SK-N-SH (cell line): ENCODE results near the gene UBXN1. TPM values are rescaled to one million over a fixed set of nuclear protein-coding genes. Genes with fewer than 3 reads are reported as not detected.
"Not testable (repeated sequence)": the region's sequence is repeated elsewhere in the genome, so short reads cannot be mapped to it uniquely, and the experiment has no call there.

Experiments
- CTCF ChIA-PET: fragments of 300-600, 350-600 bp; formaldehyde crosslinking; extraction: SDS; loops from one replicate; lab custom pipeline; 2021; lab: Yijun Ruan, JAX
- POLR2A ChIA-PET: fragments of 350-600 bp; sonication (Branson Sonifier 250); formaldehyde crosslinking; extraction: SDS; loops from one replicate; lab custom pipeline; 2020; ENCODE audit warnings: antibody characterized with exemption, inconsistent platforms; lab: Yijun Ruan, JAX
- DNase-seq: peaks from one replicate; pipeline ENCODE4 v3.0.0; 2012
- H2AFZ ChIP-seq: fragments of 200-600 bp; sonication (generic); 2 replicates; pipeline ENCODE4 v1.8.1; 2016; ENCODE audit warnings: antibody characterized with exemption, mild to moderate bottlenecking, low read depth
- H3F3A ChIP-seq: fragments of 200-600 bp; sonication (generic); replicated peaks from 2 replicates; pipeline ENCODE3; 2016; ENCODE audit warnings: antibody characterized with exemption, mild to moderate bottlenecking; ENCODE audit not compliant: insufficient read depth
- H3K27ac ChIP-seq, 2 experiments: fragments of 200-500 bp in 1 of 2; fragments of 200-600 bp in 1 of 2; sonication (Bioruptor generic) in 1 of 2; sonication (generic), shearing (Covaris generic) in 1 of 2; 2 replicates each; pipeline versions ENCODE4 v1.5.1 to v1.6.1; 2014 to 2016; ENCODE audit warnings: low read depth in 2 of 2, inconsistent platforms in 1 of 2, low read length in 1 of 2, mild to moderate bottlenecking in 1 of 2, mixed read lengths in 1 of 2
- H3K27me3 ChIP-seq: fragments of 200-600 bp; sonication (generic), shearing (Covaris generic); 2 replicates; pipeline ENCODE4 v1.6.1; 2016; ENCODE audit warnings: mixed run types; ENCODE audit not compliant: insufficient read depth
- H3K36me3 ChIP-seq, 2 experiments: fragments of 200-500 bp in 1 of 2; fragments of 200-600 bp in 1 of 2; sonication (Bioruptor generic) in 1 of 2; sonication (generic) in 1 of 2; replicated peaks in 1 of 2; 2 replicates each; pipeline versions ENCODE3 to v1.5.1; 2014 to 2016; ENCODE audit warnings: low read length in 1 of 2, mild to moderate bottlenecking in 1 of 2; ENCODE audit not compliant: insufficient read depth in 2 of 2, control insufficient read depth in 1 of 2
- H3K4me1 ChIP-seq, 2 experiments: fragments of 200-500 bp in 1 of 2; fragments of 200-600 bp in 1 of 2; sonication (Bioruptor generic) in 1 of 2; sonication (generic), shearing (Covaris generic) in 1 of 2; 2 replicates each; pipeline versions ENCODE4 v1.5.1 to v1.6.1; 2014 to 2016; ENCODE audit warnings: low read depth in 1 of 2, low read length in 1 of 2, mixed run types in 1 of 2; ENCODE audit not compliant: insufficient read depth in 2 of 2, control insufficient read depth in 1 of 2
- H3K4me2 ChIP-seq: fragments of 200-600 bp; sonication (generic), shearing (Covaris generic); 2 replicates; pipeline ENCODE4 v1.6.1; 2017; ENCODE audit warnings: mixed run types
- H3K4me3 ChIP-seq, 2 experiments: fragments of 200-500 bp in 1 of 2; fragments of 200-600 bp in 1 of 2; sonication (Bioruptor generic) in 1 of 2; sonication (generic), shearing (Covaris generic) in 1 of 2; 2 replicates each; pipeline versions ENCODE4 v1.5.1 to v1.8.1; 2014 to 2016; ENCODE audit warnings: low read depth in 2 of 2, inconsistent platforms in 1 of 2, low read length in 1 of 2, mild to moderate bottlenecking in 1 of 2, mixed read lengths in 1 of 2, moderate library complexity in 1 of 2
- H3K79me2 ChIP-seq: fragments of 200-600 bp; sonication (generic); 2 replicates; pipeline ENCODE4 v1.8.1; 2017; ENCODE audit warnings: mild to moderate bottlenecking; ENCODE audit not compliant: insufficient read depth
- H3K9ac ChIP-seq: fragments of 200-600 bp; sonication (generic); 2 replicates; pipeline ENCODE4 v1.6.1; 2017; ENCODE audit warnings: mixed run types
- H3K9me2 ChIP-seq: fragments of 200-600 bp; sonication (generic); 2 replicates; pipeline ENCODE4 v1.6.1; 2017; ENCODE audit warnings: mixed run types
- H3K9me3 ChIP-seq: fragments of 200-600 bp; sonication (generic); 2 replicates; pipeline ENCODE4 v1.6.1; 2017; ENCODE audit warnings: mixed run types, mild to moderate bottlenecking, moderate library complexity
- H4K20me1 ChIP-seq: fragments of 200-600 bp; sonication (generic); 2 replicates; pipeline ENCODE4 v1.6.1; 2017; ENCODE audit warnings: mild to moderate bottlenecking, mixed run types; ENCODE audit not compliant: insufficient read depth
- CHD2 ChIP-seq: fragments of 150-350 bp; IDR thresholded peaks from 2 replicates; pipeline ENCODE4 v1.6.1; 2018; ENCODE audit warnings: low read length; ENCODE audit not compliant: partially characterized antibody
- ELF1 ChIP-seq: IDR thresholded peaks from 2 replicates; pipeline ENCODE4 v1.4.0; 2012
- EP300 ChIP-seq, 2 experiments: IDR thresholded peaks; 2 replicates each; pipeline versions ENCODE4 v1.4.0 to v1.6.1; 2012; ENCODE audit warnings: borderline replicate concordance in 1 of 2, low read depth in 1 of 2, low read length in 1 of 2
- FOXJ3 ChIP-seq: sonication (generic); formaldehyde crosslinking; IDR thresholded peaks from 2 replicates; pipeline ENCODE4 v1.5.1; 2020; ENCODE audit warnings: mild to moderate bottlenecking, missing genetic modification reagents
- GABPA ChIP-seq: IDR thresholded peaks from 2 replicates; pipeline ENCODE4 v1.4.0; 2012; ENCODE audit warnings: low read depth, mild to moderate bottlenecking
- GATA2 ChIP-seq: sonication (generic); formaldehyde crosslinking; IDR thresholded peaks from 2 replicates; pipeline ENCODE4 v1.5.0; 2020; ENCODE audit warnings: mild to moderate bottlenecking, missing genetic modification reagents
- MAX ChIP-seq: IDR thresholded peaks from 2 replicates; pipeline ENCODE4 v1.4.0; 2012; ENCODE audit warnings: low read depth
- MEF2A ChIP-seq: IDR thresholded peaks from 2 replicates; pipeline ENCODE4 v1.4.0; 2012; ENCODE audit warnings: low read depth, borderline replicate concordance
- POLR2AphosphoS5 ChIP-seq: IDR thresholded peaks from 2 replicates; pipeline ENCODE4 v1.6.1; 2012; ENCODE audit warnings: low read depth, low read length
- RFX5 ChIP-seq: IDR thresholded peaks from 2 replicates; pipeline ENCODE4 v1.6.1; 2012; ENCODE audit warnings: mild to moderate bottlenecking, improper control_type of control experiment, low read length
- RXRA ChIP-seq: IDR thresholded peaks from 2 replicates; pipeline ENCODE4 v1.4.0; 2012; ENCODE audit warnings: low read depth, mild to moderate bottlenecking, borderline replicate concordance
- SIN3A ChIP-seq: IDR thresholded peaks from 2 replicates; pipeline ENCODE4 v1.6.1; 2012; ENCODE audit warnings: low read depth, mild to moderate bottlenecking, low read length, moderate library complexity, borderline replicate concordance
- SMC3 ChIP-seq: IDR thresholded peaks from 2 replicates; pipeline ENCODE4 v1.6.1; 2012; ENCODE audit warnings: low read depth, low read length, improper control_type of control experiment
- TCF12 ChIP-seq: IDR thresholded peaks from 2 replicates; pipeline ENCODE4 v1.4.0; 2012
- TEAD4 ChIP-seq: IDR thresholded peaks from 2 replicates; pipeline ENCODE4 v1.4.0; 2012; ENCODE audit warnings: mild to moderate bottlenecking, borderline replicate concordance; ENCODE audit not compliant: insufficient read depth
- YY1 ChIP-seq: IDR thresholded peaks from 2 replicates; pipeline ENCODE4 v1.4.0; 2012; ENCODE audit warnings: low read depth, mild to moderate bottlenecking
- WGBS: methylation state at CpG from one replicate; pipeline ENCODE4 v1.1.6; 2017; ENCODE audit warnings: low lambda C conversion rate; 5-methylcytosine and 5-hydroxymethylcytosine counted together
- polyA plus RNA-seq, 3 experiments: library from polyadenylated mRNA; depleted of rRNA; stranded (reverse); fragments of >200 nt; gene quantifications; 2 replicates each; pipeline ENCODE4 v1.2.3, GENCODE V29; 2012
- TF ChIP-seq, protein P1 (sequence below): fragments of 150-350 bp; IDR thresholded peaks from 2 replicates; pipeline ENCODE4 v1.6.1; 2016; ENCODE audit warnings: mild to moderate bottlenecking, low read depth, low read length
- TF ChIP-seq, protein P2 (sequence below): IDR thresholded peaks from 2 replicates; pipeline ENCODE4 v1.4.0; 2012; ENCODE audit warnings: low read depth, borderline replicate concordance
- TF ChIP-seq, protein P3 (sequence below): fragments of 150-350 bp; IDR thresholded peaks from 2 replicates; pipeline ENCODE4 v1.6.1; 2017; ENCODE audit warnings: antibody characterized with exemption, low read length, low read depth, borderline replicate concordance

UBXN1 gene
- polyA plus RNA-seq, 1 of the 3 experiments (the other 2 are of a cell fraction): 256 TPM

- no peak for TF ChIP-seq GATA2 (CRISPR knock-in tag)
Observed at GRCh38 chr11:62652161-62653006, 26.5 kb downstream of the UBXN1 start (continued).

DNA sequence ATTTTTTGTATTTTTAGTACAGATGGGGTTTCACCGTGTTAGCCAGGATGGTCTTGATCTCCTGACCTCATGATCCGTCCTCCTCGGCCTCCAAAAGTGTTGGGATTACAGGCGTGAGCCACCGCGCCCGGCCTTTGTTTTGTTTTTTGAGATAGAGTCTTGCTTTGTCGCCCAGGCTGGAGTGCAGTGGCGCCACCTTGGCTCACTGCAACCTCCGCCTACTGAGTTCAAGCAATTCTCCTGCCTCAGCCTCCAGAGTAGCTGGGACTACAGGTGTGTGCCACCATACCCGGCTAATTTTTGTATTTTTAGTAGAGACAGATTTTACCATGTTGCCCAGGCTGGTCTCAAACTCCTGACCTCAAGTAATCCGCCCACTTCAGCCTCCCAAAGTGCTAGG lies 28.6 kb downstream of the UBXN1 start:
- H3F3A ChIP-seq, H3K27me3 ChIP-seq, H3K4me3 ChIP-seq, H3K9me2 ChIP-seq, H4K20me1 ChIP-seq, DNase-seq, H3K27ac ChIP-seq, H3K9me3 ChIP-seq, H2AFZ ChIP-seq, H3K4me2 ChIP-seq, H3K9ac ChIP-seq: not testable (repeated sequence)
- peaks cover 41% of the 10 kb centered on the region for H3K79me2 ChIP-seq
- H3K4me1 ChIP-seq: peaks cover 7 to 11% of the 10 kb centered on the region in 2 experiments; a peak in 2 of 4 replicates
- ChIA-PET POLR2A (interaction anchor here (7.3 kb wide), 1 partner anchor 14 kb away, joined by 52 read pairs; the partner anchor contains the start of genes C11orf98 and CSKMT), CTCF (interaction anchor here (0.7 to 1.2 kb wide), 2 partner anchors 37 to 137 kb away, joined by 3 read pairs; partner anchors contain the start of genes EML3 and ROM1)
- 92% methylated on average over 12 of the region's 12 CpGs for WGBS
- H3K36me3 ChIP-seq: peaks cover 0 to 16% of the 10 kb centered on the region in 2 experiments

GRCh38 chr11:62649486-62649885 lies 29.4 kb downstream of the UBXN1 start:
- H3K36me3 ChIP-seq: peaks cover 7 to 16% of the 10 kb centered on the region in 2 experiments

More at GRCh38 chr11:62649486-62649885, 29.4 kb downstream of the UBXN1 start:
- no peak overlapping the region for H3K4me3 ChIP-seq
- no peak for DNase-seq
- ChIA-PET POLR2A (interaction anchor here (7.3 kb wide), 1 partner anchor 15 kb away, joined by 52 read pairs; the partner anchor contains the start of genes C11orf98 and CSKMT), CTCF (interaction anchor here (0.8 to 2.4 kb wide), 2 partner anchors 55 to 58 kb away, joined by 4 to 10 read pairs; partner anchors contain the start of gene TUT1)
- H2AFZ ChIP-seq: no peak overlapping the region
- no peaks in the 10 kb centered on the region for H3K27me3 ChIP-seq
- H3F3A ChIP-seq: peaks cover 5% of the 10 kb centered on the region
- no peak overlapping the region for H3K9ac ChIP-seq
- WGBS: 97% methylated on average over 10 of the region's 11 CpGs
- TF ChIP-seq, protein P1, sequence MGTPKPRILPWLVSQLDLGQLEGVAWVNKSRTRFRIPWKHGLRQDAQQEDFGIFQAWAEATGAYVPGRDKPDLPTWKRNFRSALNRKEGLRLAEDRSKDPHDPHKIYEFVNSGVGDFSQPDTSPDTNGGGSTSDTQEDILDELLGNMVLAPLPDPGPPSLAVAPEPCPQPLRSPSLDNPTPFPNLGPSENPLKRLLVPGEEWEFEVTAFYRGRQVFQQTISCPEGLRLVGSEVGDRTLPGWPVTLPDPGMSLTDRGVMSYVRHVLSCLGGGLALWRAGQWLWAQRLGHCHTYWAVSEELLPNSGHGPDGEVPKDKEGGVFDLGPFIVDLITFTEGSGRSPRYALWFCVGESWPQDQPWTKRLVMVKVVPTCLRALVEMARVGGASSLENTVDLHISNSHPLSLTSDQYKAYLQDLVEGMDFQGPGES: no peak
- TF ChIP-seq POLR2AphosphoS5 (no peak), SMC3 (no peak), FOXJ3 (CRISPR knock-in tag) (no peak), ELF1 (no peak), SIN3A (no peak), TEAD4 (no peak), TCF12 (no peak), YY1 (no peak), GABPA (no peak), RXRA (no peak), RFX5 (no peak), MAX (no peak), GATA2 (CRISPR knock-in tag) (no peak), MEF2A (no peak), CHD2 (no peak), EP300 (IDR thresholded peaks at IDR 0.05; ENCODE audit: borderline replicate concordance in 1 of 2, low read depth in 1 of 2, low read length in 1 of 2) (no peak)
- TF ChIP-seq, protein P2, sequence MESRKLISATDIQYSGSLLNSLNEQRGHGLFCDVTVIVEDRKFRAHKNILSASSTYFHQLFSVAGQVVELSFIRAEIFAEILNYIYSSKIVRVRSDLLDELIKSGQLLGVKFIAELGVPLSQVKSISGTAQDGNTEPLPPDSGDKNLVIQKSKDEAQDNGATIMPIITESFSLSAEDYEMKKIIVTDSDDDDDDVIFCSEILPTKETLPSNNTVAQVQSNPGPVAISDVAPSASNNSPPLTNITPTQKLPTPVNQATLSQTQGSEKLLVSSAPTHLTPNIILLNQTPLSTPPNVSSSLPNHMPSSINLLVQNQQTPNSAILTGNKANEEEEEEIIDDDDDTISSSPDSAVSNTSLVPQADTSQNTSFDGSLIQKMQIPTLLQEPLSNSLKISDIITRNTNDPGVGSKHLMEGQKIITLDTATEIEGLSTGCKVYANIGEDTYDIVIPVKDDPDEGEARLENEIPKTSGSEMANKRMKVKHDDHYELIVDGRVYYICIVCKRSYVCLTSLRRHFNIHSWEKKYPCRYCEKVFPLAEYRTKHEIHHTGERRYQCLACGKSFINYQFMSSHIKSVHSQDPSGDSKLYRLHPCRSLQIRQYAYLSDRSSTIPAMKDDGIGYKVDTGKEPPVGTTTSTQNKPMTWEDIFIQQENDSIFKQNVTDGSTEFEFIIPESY: no peak
- TF ChIP-seq, protein P3, sequence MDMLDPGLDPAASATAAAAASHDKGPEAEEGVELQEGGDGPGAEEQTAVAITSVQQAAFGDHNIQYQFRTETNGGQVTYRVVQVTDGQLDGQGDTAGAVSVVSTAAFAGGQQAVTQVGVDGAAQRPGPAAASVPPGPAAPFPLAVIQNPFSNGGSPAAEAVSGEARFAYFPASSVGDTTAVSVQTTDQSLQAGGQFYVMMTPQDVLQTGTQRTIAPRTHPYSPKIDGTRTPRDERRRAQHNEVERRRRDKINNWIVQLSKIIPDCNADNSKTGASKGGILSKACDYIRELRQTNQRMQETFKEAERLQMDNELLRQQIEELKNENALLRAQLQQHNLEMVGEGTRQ: no peak
- no peak overlapping the region for H3K27ac ChIP-seq
- no peaks in the 10 kb centered on the region for H3K9me2 ChIP-seq
- H3K9me3 ChIP-seq: no peaks in the 10 kb centered on the region
- no peak overlapping the region for H3K4me2 ChIP-seq
- H3K79me2 ChIP-seq: peaks cover 49% of the 10 kb centered on the region
- H3K4me1 ChIP-seq: peaks cover 7 to 13% of the 10 kb centered on the region in 2 experiments; a peak in 2 of 4 replicates
- H4K20me1 ChIP-seq: 0 out of 2 replicates have a peak, but pooled peaks cover 5% of the 10 kb centered on the region
